Measurements from ENCODE around the gene ABTB2.

- TF ChIP-seq CTCF (conservative IDR thresholded peaks at IDR 0.05; ENCODE audit: low read length) (no peak), EZH2phosphoT487 (IDR thresholded peaks at IDR 0.05; ENCODE audit: borderline replicate concordance, low read depth, low read length) (no peak)
Observed at GRCh38 chr11:34205326-34206035, 152.3 kb downstream of the ABTB2 start.
